Endothelial cell (in vitro differentiated cells): ENCODE results near the gene ZBP1. TPM values are rescaled to one million over a fixed set of nuclear protein-coding genes. Genes with fewer than 3 reads are reported as not detected.

ENCODE experiments used
- DNase-seq: peaks from one replicate; pipeline ENCODE4 v3.0.0; 2021; ENCODE audit warnings: low spot score
- H3K27ac Mint-ChIP-seq: one replicate; pipeline ENCODE4 v1.8.0; 2021; ENCODE audit warnings: mixed read lengths, inconsistent platforms; ENCODE audit not compliant: unreplicated experiment
- H3K27me3 Mint-ChIP-seq: one replicate; pipeline ENCODE4 v1.8.0; 2021; ENCODE audit warnings: mild to moderate bottlenecking, moderate library complexity, mixed read lengths, inconsistent platforms; ENCODE audit not compliant: unreplicated experiment
- H3K36me3 Mint-ChIP-seq: one replicate; pipeline ENCODE4 v1.8.0; 2021; ENCODE audit warnings: mild to moderate bottlenecking, low read depth, mixed read lengths, inconsistent platforms; ENCODE audit not compliant: unreplicated experiment
- H3K4me1 Mint-ChIP-seq: one replicate; pipeline ENCODE4 v1.8.0; 2021; ENCODE audit warnings: mild to moderate bottlenecking, mixed read lengths, inconsistent platforms; ENCODE audit not compliant: unreplicated experiment
- H3K4me3 Mint-ChIP-seq: one replicate; pipeline ENCODE4 v1.8.0; 2021; ENCODE audit warnings: mild to moderate bottlenecking, mixed read lengths, inconsistent platforms; ENCODE audit not compliant: unreplicated experiment
- H3K9me3 Mint-ChIP-seq: one replicate; pipeline ENCODE4 v1.8.0; 2021; ENCODE audit warnings: mixed read lengths, inconsistent platforms; ENCODE audit not compliant: unreplicated experiment
- total RNA-seq: library from RNA; stranded (reverse); fragmentation: NEBNext Ultra II Directional; extraction: Animal tissue kit (Norgen Biotek cat#: 25700); gene quantifications from one replicate; pipeline ENCODE4 v1.2.1, GENCODE V29; 2021; ENCODE audit not compliant: unreplicated experiment
- TF ChIP-seq, protein P1 (sequence below): fragments of 200-600 bp; sonication (generic); IDR thresholded peaks from one replicate; pipeline ENCODE4 v1.5.0; 2021; ENCODE audit warnings: antibody characterized with exemption; ENCODE audit not compliant: unreplicated experiment

The ZBP1 gene
- total RNA-seq, 1 donor from 2014 or later, result not detected

GRCh38 chr20:57621421-57622200, 1.4 kb upstream of the ZBP1 start:
- TF ChIP-seq, protein P1, sequence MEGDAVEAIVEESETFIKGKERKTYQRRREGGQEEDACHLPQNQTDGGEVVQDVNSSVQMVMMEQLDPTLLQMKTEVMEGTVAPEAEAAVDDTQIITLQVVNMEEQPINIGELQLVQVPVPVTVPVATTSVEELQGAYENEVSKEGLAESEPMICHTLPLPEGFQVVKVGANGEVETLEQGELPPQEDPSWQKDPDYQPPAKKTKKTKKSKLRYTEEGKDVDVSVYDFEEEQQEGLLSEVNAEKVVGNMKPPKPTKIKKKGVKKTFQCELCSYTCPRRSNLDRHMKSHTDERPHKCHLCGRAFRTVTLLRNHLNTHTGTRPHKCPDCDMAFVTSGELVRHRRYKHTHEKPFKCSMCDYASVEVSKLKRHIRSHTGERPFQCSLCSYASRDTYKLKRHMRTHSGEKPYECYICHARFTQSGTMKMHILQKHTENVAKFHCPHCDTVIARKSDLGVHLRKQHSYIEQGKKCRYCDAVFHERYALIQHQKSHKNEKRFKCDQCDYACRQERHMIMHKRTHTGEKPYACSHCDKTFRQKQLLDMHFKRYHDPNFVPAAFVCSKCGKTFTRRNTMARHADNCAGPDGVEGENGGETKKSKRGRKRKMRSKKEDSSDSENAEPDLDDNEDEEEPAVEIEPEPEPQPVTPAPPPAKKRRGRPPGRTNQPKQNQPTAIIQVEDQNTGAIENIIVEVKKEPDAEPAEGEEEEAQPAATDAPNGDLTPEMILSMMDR, result no peak
- no peak overlapping the region for H3K27ac Mint-ChIP-seq
- no peaks in the 10 kb centered on the region for H3K36me3 Mint-ChIP-seq
- DNase-seq, result no peak
- no peak overlapping the region for H3K4me3 Mint-ChIP-seq
- peaks cover 2% of the 10 kb centered on the region for H3K4me1 Mint-ChIP-seq
- H3K9me3 Mint-ChIP-seq, result no peaks in the 10 kb centered on the region
- peaks cover 5% of the 10 kb centered on the region for H3K27me3 Mint-ChIP-seq

DNA sequence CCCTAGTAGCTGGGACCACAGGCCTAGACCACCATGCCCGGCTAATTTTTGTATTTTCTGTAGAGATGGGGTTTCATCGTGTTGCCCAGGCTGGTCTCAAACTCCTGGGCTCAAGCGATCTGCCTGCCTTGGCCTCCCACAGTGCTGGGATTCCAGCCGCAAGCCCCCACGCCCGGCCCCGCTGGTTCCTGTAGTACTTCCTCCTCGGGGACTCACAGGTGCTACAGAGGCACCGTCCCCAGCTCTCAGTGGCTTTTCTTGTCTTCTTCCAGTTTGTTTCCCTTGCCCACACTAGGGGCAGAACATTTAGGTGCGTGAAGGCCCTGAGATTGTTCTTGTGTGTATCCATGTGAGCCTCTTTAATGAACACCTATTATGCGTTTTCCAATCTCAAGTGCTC, 773 bp upstream of the ZBP1 start:
- Mint-ChIP-seq H3K36me3 (no peaks in the 10 kb centered on the region), H3K27me3 (peaks cover 5% of the 10 kb centered on the region), H3K4me1 (peaks cover 2% of the 10 kb centered on the region), H3K27ac (no peak overlapping the region), H3K4me3 (no peak overlapping the region), H3K9me3 (no peaks in the 10 kb centered on the region)
- no peak for DNase-seq
- TF ChIP-seq, protein P1, result no peak

DNA sequence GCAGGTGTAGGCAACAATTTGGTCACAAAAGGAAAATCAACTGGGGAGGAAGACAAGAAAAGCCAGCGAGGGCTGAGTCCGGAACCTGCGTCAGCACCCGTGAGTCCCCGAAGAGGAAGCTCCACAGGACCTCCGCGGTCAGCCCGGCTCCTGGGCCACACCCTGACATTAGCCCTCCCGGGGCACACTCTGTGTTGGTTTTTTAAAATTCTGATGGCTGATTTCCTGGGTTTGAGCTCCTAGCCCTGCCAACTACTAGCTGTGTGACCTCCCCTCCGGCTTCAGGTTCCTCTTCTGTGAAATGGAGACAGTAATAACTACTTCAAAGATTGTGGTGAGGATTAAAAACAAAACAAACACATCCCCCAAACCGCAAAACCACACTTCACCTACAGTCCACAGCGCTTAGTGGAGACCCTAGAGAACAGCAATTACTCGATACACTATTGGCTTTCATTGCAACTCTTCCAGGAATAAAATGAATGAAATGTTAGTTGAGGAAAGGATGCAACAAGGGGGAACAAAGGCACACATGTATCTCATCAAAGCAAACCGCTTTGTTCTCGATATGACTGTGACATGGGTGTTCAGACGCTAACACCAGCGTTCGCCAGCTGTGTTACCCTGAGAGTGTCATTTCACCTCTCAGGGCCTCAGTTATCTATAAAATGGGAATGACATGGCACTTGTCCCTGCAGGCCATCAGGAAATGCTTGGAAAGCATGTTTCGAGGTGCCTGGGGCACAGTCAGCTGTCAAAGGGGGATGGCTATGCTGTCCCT, 985 bp downstream of the ZBP1 start:
- Mint-ChIP-seq H3K36me3 (no peaks in the 10 kb centered on the region), H3K27me3 (peaks cover 5% of the 10 kb centered on the region), H3K9me3 (no peaks in the 10 kb centered on the region), H3K4me1 (peaks cover 2% of the 10 kb centered on the region), H3K4me3 (no peak overlapping the region), H3K27ac (no peak overlapping the region)
- TF ChIP-seq, protein P1, result no peak
- DNase-seq, result no peak

GRCh38 chr20:57618764-57619050, 1.5 kb downstream of the ZBP1 start:
- Mint-ChIP-seq H3K4me3 (no peak overlapping the region), H3K4me1 (peaks cover 2% of the 10 kb centered on the region), H3K9me3 (no peaks in the 10 kb centered on the region), H3K27ac (no peak overlapping the region), H3K36me3 (no peaks in the 10 kb centered on the region), H3K27me3 (peaks cover 5% of the 10 kb centered on the region)
- DNase-seq, result no peak
- TF ChIP-seq, protein P1, result no peak
